Esophagus muscularis mucosa (tissue), 4 donors: ENCODE results near the gene ZFC3H1. TPM values are rescaled to one million over a fixed set of nuclear protein-coding genes. Genes with fewer than 3 reads are reported as not detected.

ENCODE experiments used
- DNase-seq: peaks from one replicate; pipeline ENCODE4 v3.0.0-alpha.2; 2017; ENCODE audit errors: extremely low spot score
- H3K27ac ChIP-seq, 4 donors: fragments of 200-600 bp; sonication (generic); replicated peaks in 1 of 4; 1 replicate in 3 of 4; 2 replicates in 1 of 4; pipeline ENCODE4 v1.5.1; 2016 to 2019; ENCODE audit warnings: mild to moderate bottlenecking in 1 of 4
- H3K27me3 ChIP-seq, 4 donors: fragments of 200-600 bp; sonication (generic); one replicate each; pipeline versions ENCODE4 v1.5.1 to v1.6.0; 2016 to 2019
- H3K36me3 ChIP-seq, 4 donors: fragments of 200-600 bp; sonication (generic); one replicate each; pipeline ENCODE4 v1.5.1; 2016 to 2019
- H3K4me1 ChIP-seq, 4 donors: fragments of 200-600 bp; sonication (generic); one replicate each; pipeline ENCODE4 v1.5.1; 2016 to 2019
- H3K4me3 ChIP-seq, 4 donors: fragments of 200-600 bp; sonication (generic); 1 replicate in 2 of 4; 2 replicates in 2 of 4; pipeline ENCODE4 v1.5.1; 2016 to 2019; ENCODE audit warnings: mild to moderate bottlenecking in 4 of 4, moderate library complexity in 1 of 4
- H3K9me3 ChIP-seq, 4 donors: fragments of 200-600 bp; sonication (generic); 1 replicate in 3 of 4; 2 replicates in 1 of 4; pipeline ENCODE4 v1.5.1; 2016 to 2019
- EP300 ChIP-seq: sonication (generic); formaldehyde crosslinking; IDR thresholded peaks from one replicate; pipeline ENCODE4 v1.6.1; 2017; ENCODE audit warnings: antibody characterized with exemption
- POLR2A ChIP-seq: fragments of 450-650 bp; IDR thresholded peaks from one replicate; pipeline ENCODE4 v1.6.1; 2017; ENCODE audit warnings: antibody characterized with exemption, moderate library complexity, mild to moderate bottlenecking, low read depth
- POLR2AphosphoS5 ChIP-seq, 2 donors: sonication (generic); formaldehyde crosslinking; IDR thresholded peaks; one replicate each; pipeline ENCODE4 v1.6.1; 2017; ENCODE audit warnings: antibody characterized with exemption in 2 of 2
- WGBS: methylation state at CpG from one replicate; pipeline ENCODE4 v1.1.5; 2018; 5-methylcytosine and 5-hydroxymethylcytosine counted together
- intact Hi-C: fragments of 100-400 bp; cut with DNase I; formaldehyde crosslinking; loops from one replicate; pipeline ENCODE4 v1.15.1; 2023
- total RNA-seq, 4 donors: library from RNA; depleted of rRNA; stranded (reverse); fragments of >200 nt; gene quantifications; one replicate each; pipeline versions ENCODE4 v1.1.0 to v1.2.1, GENCODE V29; 2016
- TF ChIP-seq, protein P1 (sequence below), 3 experiments: fragments of 200-600 bp in 2 of 3; fragments of 450-650 bp in 1 of 3; sonication (generic) in 2 of 3; IDR thresholded peaks; one replicate each; pipeline ENCODE4 v1.5.1; 2017 to 2019; ENCODE audit warnings: antibody characterized with exemption in 3 of 3, mild to moderate bottlenecking in 2 of 3, moderate library complexity in 1 of 3

Gene ZFC3H1
- total RNA-seq, 4 donors from 2014 or later: 19.4 to 44.0 (median 25.9) TPM

DNA sequence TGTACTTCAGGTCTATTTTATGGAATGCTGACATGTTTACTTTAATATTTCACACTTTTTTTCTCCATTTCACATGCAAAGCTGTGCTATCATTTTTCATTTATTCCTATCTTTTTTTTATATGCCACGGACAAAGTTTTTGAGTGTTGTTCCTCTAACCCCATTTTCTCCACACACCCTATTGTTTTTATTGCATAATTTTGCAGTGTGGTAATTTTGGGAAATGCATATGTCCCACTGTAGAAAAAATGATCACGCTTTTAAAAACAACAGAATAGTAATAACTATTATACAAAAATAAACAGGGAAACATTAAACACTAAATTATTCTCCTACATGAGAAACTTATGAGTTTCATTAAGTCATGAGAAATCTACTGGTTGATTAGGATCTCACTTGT lies 14.2 kb downstream of the ZFC3H1 start:
- no peak overlapping the region for H3K4me3 ChIP-seq
- H3K4me1 ChIP-seq: peaks cover 3 to 13% (median 7%) of the 10 kb centered on the region in 4 donors
- H3K27ac ChIP-seq: no peak overlapping the region
- H3K9me3 ChIP-seq: no peaks in the 10 kb centered on the region
- H3K36me3 ChIP-seq: peaks cover 7 to 55% (median 35%) of the 10 kb centered on the region in 4 donors
- WGBS: 79% methylated on average over 2 of the region's 2 CpGs
- no peak for TF ChIP-seq POLR2AphosphoS5 (IDR thresholded peaks at IDR 0.05)
- no peak for TF ChIP-seq EP300
- no peak for TF ChIP-seq POLR2A
- TF ChIP-seq, protein P1, sequence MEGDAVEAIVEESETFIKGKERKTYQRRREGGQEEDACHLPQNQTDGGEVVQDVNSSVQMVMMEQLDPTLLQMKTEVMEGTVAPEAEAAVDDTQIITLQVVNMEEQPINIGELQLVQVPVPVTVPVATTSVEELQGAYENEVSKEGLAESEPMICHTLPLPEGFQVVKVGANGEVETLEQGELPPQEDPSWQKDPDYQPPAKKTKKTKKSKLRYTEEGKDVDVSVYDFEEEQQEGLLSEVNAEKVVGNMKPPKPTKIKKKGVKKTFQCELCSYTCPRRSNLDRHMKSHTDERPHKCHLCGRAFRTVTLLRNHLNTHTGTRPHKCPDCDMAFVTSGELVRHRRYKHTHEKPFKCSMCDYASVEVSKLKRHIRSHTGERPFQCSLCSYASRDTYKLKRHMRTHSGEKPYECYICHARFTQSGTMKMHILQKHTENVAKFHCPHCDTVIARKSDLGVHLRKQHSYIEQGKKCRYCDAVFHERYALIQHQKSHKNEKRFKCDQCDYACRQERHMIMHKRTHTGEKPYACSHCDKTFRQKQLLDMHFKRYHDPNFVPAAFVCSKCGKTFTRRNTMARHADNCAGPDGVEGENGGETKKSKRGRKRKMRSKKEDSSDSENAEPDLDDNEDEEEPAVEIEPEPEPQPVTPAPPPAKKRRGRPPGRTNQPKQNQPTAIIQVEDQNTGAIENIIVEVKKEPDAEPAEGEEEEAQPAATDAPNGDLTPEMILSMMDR (IDR thresholded peaks at IDR 0.05): no peak
- no peaks in the 10 kb centered on the region for H3K27me3 ChIP-seq
- intact Hi-C loops: no loop called here
- DNase-seq: no peak

DNA sequence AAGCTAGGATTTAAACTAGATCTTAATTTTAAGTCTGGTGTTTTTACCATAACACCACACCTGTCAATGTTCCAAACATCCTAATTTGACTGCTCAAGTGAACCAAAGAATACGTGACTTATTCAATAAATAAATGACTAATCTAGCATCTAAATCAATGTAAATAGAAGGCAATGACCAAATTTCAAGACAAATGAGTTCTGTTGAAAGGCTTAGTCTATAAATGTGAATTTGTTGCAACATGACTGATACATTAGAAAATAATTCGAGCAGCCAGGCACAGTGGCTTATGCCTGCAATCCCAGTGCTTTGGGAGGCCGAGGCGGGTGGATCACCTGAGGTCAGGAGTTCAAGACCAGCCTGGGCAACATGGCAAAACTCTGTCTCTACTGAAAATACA lies 15.1 kb downstream of the ZFC3H1 start:
- intact Hi-C loops: no loop called here
- peaks cover 9 to 55% (median 39%) of the 10 kb centered on the region in 4 donors for H3K36me3 ChIP-seq

DNA sequence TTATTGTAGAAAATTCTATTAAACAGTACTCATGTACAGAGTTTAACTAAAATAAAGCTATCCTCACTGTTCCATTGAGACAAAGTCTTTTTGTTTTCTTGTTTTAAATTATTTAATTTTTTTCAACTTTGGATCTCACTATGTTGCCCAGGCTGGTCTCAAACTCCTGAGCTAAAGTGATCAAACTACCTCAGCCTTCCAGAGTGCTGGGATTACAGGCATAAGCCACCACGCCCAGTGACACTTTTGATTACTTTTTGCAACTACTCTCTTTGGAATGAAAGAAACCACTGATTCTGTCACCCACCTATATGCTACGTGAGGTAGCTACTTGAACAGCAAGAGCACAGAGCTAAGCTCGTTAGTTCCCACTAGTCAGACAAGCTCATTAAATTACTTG lies 17.1 kb downstream of the ZFC3H1 start:
- H3K9me3 ChIP-seq: no peaks in the 10 kb centered on the region
- intact Hi-C loops: no loop called here
- DNase-seq: no peak
- WGBS: 91% methylated on average over 3 of the region's 3 CpGs
- TF ChIP-seq EP300: no peak
- no peak for TF ChIP-seq POLR2AphosphoS5 (IDR thresholded peaks at IDR 0.05)
- TF ChIP-seq, protein P1 (IDR thresholded peaks at IDR 0.05): no peak
- TF ChIP-seq POLR2A: no peak
- H3K27ac ChIP-seq: no peak overlapping the region
- H3K27me3 ChIP-seq: no peaks in the 10 kb centered on the region
- H3K4me1 ChIP-seq: peaks cover 2 to 12% (median 6%) of the 10 kb centered on the region in 4 donors
- H3K36me3 ChIP-seq: peaks cover 17 to 58% (median 44%) of the 10 kb centered on the region in 4 donors
- no peak overlapping the region for H3K4me3 ChIP-seq

More for the DNA sequence above, 15.1 kb downstream of the ZFC3H1 start:
- no peak overlapping the region for H3K4me3 ChIP-seq
- no peaks in the 10 kb centered on the region for H3K27me3 ChIP-seq
- peaks cover 3 to 13% (median 7%) of the 10 kb centered on the region in 4 donors for H3K4me1 ChIP-seq
- 90% methylated on average over 4 of the region's 4 CpGs for WGBS
- DNase-seq: no peak
- H3K9me3 ChIP-seq: no peaks in the 10 kb centered on the region
- H3K27ac ChIP-seq: no peak overlapping the region
- TF ChIP-seq, protein P1 (IDR thresholded peaks at IDR 0.05): no peak
- TF ChIP-seq POLR2A: no peak

DNA sequence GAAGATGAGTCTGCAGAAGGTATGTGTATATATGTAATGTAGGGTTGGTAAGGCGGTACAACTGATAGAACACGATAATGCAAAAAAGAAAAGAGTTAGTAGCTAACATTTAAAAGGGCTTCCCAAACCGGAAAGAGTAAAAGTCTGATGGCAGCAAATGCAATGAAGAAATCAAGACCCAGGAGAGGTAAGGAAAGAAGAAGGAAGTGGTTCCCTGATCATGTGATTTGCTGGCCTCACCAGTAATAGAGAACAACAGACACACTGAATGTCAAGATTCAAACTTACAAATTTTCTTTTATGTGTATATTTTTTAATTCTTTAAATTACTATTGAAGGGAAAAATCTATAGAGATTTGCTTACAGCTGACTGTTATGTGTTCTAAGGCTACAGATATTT lies 18.4 kb downstream of the ZFC3H1 start:
- Histone ChIP-seq H3K4me3 (no peak overlapping the region), H3K36me3 (peaks cover 17 to 70% (median 53%) of the 10 kb centered on the region in 4 donors), H3K9me3 (no peaks in the 10 kb centered on the region), H3K27me3 (no peaks in the 10 kb centered on the region), H3K27ac (no peak overlapping the region), H3K4me1 (peaks cover 0 to 3% (median 1%) of the 10 kb centered on the region in 4 donors)
- TF ChIP-seq, protein P1 (IDR thresholded peaks at IDR 0.05): no peak
- intact Hi-C loops: no loop called here
- no peak for DNase-seq
- 89% methylated on average over 3 of the region's 3 CpGs for WGBS

- intact Hi-C loops: no loop called here
- Histone ChIP-seq H3K36me3 (peaks cover 17 to 91% (median 59%) of the 10 kb centered on the region in 4 donors), H3K9me3 (no peaks in the 10 kb centered on the region), H3K27ac (no peak overlapping the region), H3K4me1 (peaks cover 0 to 3% (median 0%) of the 10 kb centered on the region in 4 donors), H3K4me3 (no peak overlapping the region), H3K27me3 (no peaks in the 10 kb centered on the region)
- DNase-seq: no peak
- 93% methylated on average over 2 of the region's 2 CpGs for WGBS
- no peak for TF ChIP-seq EP300
- TF ChIP-seq, protein P1 (IDR thresholded peaks at IDR 0.05): no peak
- no peak for TF ChIP-seq POLR2A
- TF ChIP-seq POLR2AphosphoS5 (IDR thresholded peaks at IDR 0.05): no peak
These were observed 21.4 kb downstream of the ZFC3H1 start for GRCh38 chr12:71642264-71642663.
